ENCODE measurements around the gene B4GALT2.

GRCh38 chr1:43958351-43959255, 20.4 kb upstream of the B4GALT2 start:
- TF ChIP-seq CTCF (IDR thresholded peaks at IDR 0.05 in 2 of 3, conservative IDR thresholded peaks at IDR 0.05 in 1 of 3; ENCODE audit: insufficient read depth in 2 of 3, low read depth in 1 of 3, low read length in 3 of 3) (no peak), ZNF445 (CRISPR knock-in tag; IDR thresholded peaks at IDR 0.05; ENCODE audit: low read depth) (no peak), EZH2 (IDR thresholded peaks at IDR 0.05; ENCODE audit: borderline replicate concordance, low read depth, low read length) (no peak), MAX (CRISPR knock-in tag; IDR thresholded peaks at IDR 0.05) (no peak), SRSF7 (optimal IDR thresholded peaks at IDR 0.05; ENCODE audit: low read depth, low read length) (no peak), DIDO1 (tag; IDR thresholded peaks at IDR 0.05; ENCODE audit: low read depth) (no peak), ZZZ3 (IDR thresholded peaks at IDR 0.05) (no peak), PHB2 (IDR thresholded peaks at IDR 0.05; ENCODE audit: low read depth) (no peak)

All from K562 (cell line).